Psoas muscle (tissue), 8 donors: ENCODE measurements around the gene PPARD. TPM values are rescaled to one million over a fixed set of nuclear protein-coding genes. Genes with fewer than 3 reads are reported as not detected.

Experiments
- ATAC-seq, 4 donors: fragments of 200-7000 bp; cut with Tn5 transposase; one replicate each; pipeline ENCODE4 v1.9.1; 2020; ENCODE audit warnings: moderate library complexity in 3 of 4, mild to moderate bottlenecking in 2 of 4
- DNase-seq, 2 donors: peaks; one replicate each; pipeline ENCODE4 v3.0.0-alpha.2; 2020
- H3K27ac ChIP-seq: fragments of 200-600 bp; one replicate; pipeline ENCODE4 v1.8.0; 2022
- H3K27me3 ChIP-seq, 3 donors: fragments of 200-600 bp in 1 of 3; one replicate each; pipeline versions ENCODE4 v1.6.1 to v1.8.0; 2013 to 2022; ENCODE audit warnings: low read length in 2 of 3, mild to moderate bottlenecking in 2 of 3, moderate library complexity in 1 of 3; ENCODE audit not compliant: insufficient read depth in 3 of 3
- H3K36me3 ChIP-seq, 2 donors: fragments of 200-600 bp in 1 of 2; one replicate each; pipeline versions ENCODE4 v1.6.1 to v1.8.0; 2013 to 2022; ENCODE audit warnings: low read depth in 1 of 2, mild to moderate bottlenecking in 1 of 2, moderate library complexity in 1 of 2; ENCODE audit not compliant: insufficient read depth in 1 of 2
- H3K4me1 ChIP-seq: fragments of 200-600 bp; one replicate; pipeline ENCODE4 v1.8.0; 2022
- H3K4me3 ChIP-seq: fragments of 200-600 bp; one replicate; pipeline ENCODE4 v1.8.0; 2022; ENCODE audit warnings: mild to moderate bottlenecking
- H3K9me3 ChIP-seq: fragments of 200-600 bp; one replicate; pipeline ENCODE4 v1.8.0; 2022
- CTCF ChIP-seq: fragments of 200-600 bp; IDR thresholded peaks from one replicate; pipeline ENCODE4 v1.8.0; 2022; ENCODE audit warnings: antibody characterized with exemption
- WGBS, 3 donors: extraction: QIAGEN DNeasy Blood & Tissue Kit; methylation state at CpG; one replicate each; pipeline versions ENCODE4 v1.1.6 to v1.1.7; 2013; 5-methylcytosine and 5-hydroxymethylcytosine counted together
- intact Hi-C, 2 donors: fragments of 100-400 bp; cut with DNase I; formaldehyde crosslinking; loops; one replicate each; pipeline versions ENCODE4 v1.11.0 to v1.14.2; 2022
- polyA plus RNA-seq, 3 donors: library from polyadenylated mRNA; stranded (reverse); fragments of 200-250 nt; gene quantifications; one replicate each; pipeline ENCODE4 v1.2.3, GENCODE V29; 2013
- total RNA-seq, 4 donors: library from RNA; stranded (reverse); fragmentation: NEBNext Ultra II Directional in 2 of 4; extraction: Animal tissue kit (Norgen Biotek cat#: 25700) in 2 of 4; gene quantifications; one replicate each; pipeline versions ENCODE4 v1.2.1 to v1.2.4, GENCODE V29; 2021 to 2023
- donor health status: healthy with polysubstance abuse.
- donor health status: DM: no; HTN: no; CAD: no; lungs with moderate emphysema.
- donor health status: Bipolar disorder and iron deficiency.
- donor health status: healthy.
- donor health status: DM: yes; HTN: yes; CAD: no.
- donor health status: DM: no; HTN: no; CAD: no.
- donor health status: DM: no; HTN: no; CAD: no.
- donor health status: DM: yes; HTN: yes; CAD: no.

Gene PPARD
- total and polyA plus RNA-seq, 7 donors = 13.5 to 187 (median 37.2) TPM

GRCh38 chr6:35465646-35466045, 123.3 kb downstream of the PPARD start:
- TF ChIP-seq CTCF = no peak

GRCh38 chr6:35468181-35468979, 126.0 kb downstream of the PPARD start, which contains the start of gene RPL10A:
RPL10A (plus strand) TSS chr6:35468401; CDS start chr6:35468435, 34 bp downstream.
- peak; percentile 92 for TF ChIP-seq CTCF
- peak within 1 kb of the TSS; percentile 91 for H3K4me3 ChIP-seq
- intact Hi-C loops = loop anchor here in 1 of 2 donors (1.0 to 5.0 kb wide), 2 partner anchors 126 to 171 kb away; partner anchors contain the start of genes DEF6 and PPARD
- DNase-seq (peak; percentile 93 to 97), ATAC-seq (peak; percentile 88 to 90 (median 90))
- no peaks in the 10 kb centered on the region for H3K27me3 ChIP-seq
- H3K27ac ChIP-seq = peak within 1 kb of the TSS; percentile 89
- peaks cover 0 to 78% of the 10 kb centered on the region in 2 donors for H3K36me3 ChIP-seq
- 0 to 1% (median 0%) methylated on average over 63 to 86 of the region's 86 CpGs for WGBS, 3 donors
- peaks cover 20% of the 10 kb centered on the region for H3K4me1 ChIP-seq
- no peaks in the 10 kb centered on the region for H3K9me3 ChIP-seq

More at GRCh38 chr6:35465646-35466045, 123.3 kb downstream of the PPARD start:
- intact Hi-C loops = loop anchor here in 1 of 2 donors (5.0 kb wide), 1 partner anchor 123 kb away; the partner anchor contains the start of gene PPARD
- no peak overlapping the region for H3K27ac ChIP-seq
- no peaks in the 10 kb centered on the region for H3K27me3 ChIP-seq
- peaks cover 0 to 75% of the 10 kb centered on the region in 2 donors for H3K36me3 ChIP-seq
- WGBS, 3 donors = 93 to 100% (median 95%) methylated on average over 1 of the region's 1 CpG
- ATAC-seq = no peak
- H3K9me3 ChIP-seq = no peaks in the 10 kb centered on the region
- DNase-seq = no peak
- peaks cover 13% of the 10 kb centered on the region for H3K4me1 ChIP-seq
- no peak overlapping the region for H3K4me3 ChIP-seq

GRCh38 chr6:35468980-35469750, 126.8 kb downstream of the PPARD start:
- ATAC-seq = peak; percentile 1 to 37 (median 34)
- TF ChIP-seq CTCF = no peak
- 5 to 8% (median 6%) methylated on average over 33 to 37 of the region's 37 CpGs for WGBS, 3 donors
- Histone ChIP-seq H3K27me3 (no peaks in the 10 kb centered on the region), H3K9me3 (no peaks in the 10 kb centered on the region), H3K4me3 (peak overlapping the region; percentile 91), H3K36me3 (peaks cover 0 to 80% of the 10 kb centered on the region in 2 donors), H3K4me1 (peaks cover 20% of the 10 kb centered on the region), H3K27ac (peak overlapping the region; percentile 89)
- intact Hi-C loops = loop anchor here in 1 of 2 donors (1.0 to 5.0 kb wide), 2 partner anchors 127 to 172 kb away; partner anchors contain the start of genes DEF6 and PPARD
- peak in 1 of 2 donors; percentile 52 for DNase-seq

GRCh38 chr6:35469751-35470662, 127.6 kb downstream of the PPARD start:
- H3K4me1 ChIP-seq = peaks cover 20% of the 10 kb centered on the region
- no peaks in the 10 kb centered on the region for H3K27me3 ChIP-seq
- TF ChIP-seq CTCF = no peak
- peak overlapping the region; percentile 91 for H3K4me3 ChIP-seq
- H3K27ac ChIP-seq = peak overlapping the region; percentile 89
- DNase-seq (peak in 1 of 2 donors; percentile 60), ATAC-seq (no peak)
- 40 to 48% (median 41%) methylated on average over 18 of the region's 18 CpGs for WGBS, 3 donors
- H3K36me3 ChIP-seq = peaks cover 0 to 85% of the 10 kb centered on the region in 2 donors
- intact Hi-C loops = loop anchor here in 1 of 2 donors (5.0 kb wide), 1 partner anchor 128 kb away; the partner anchor contains the start of gene PPARD
- no peaks in the 10 kb centered on the region for H3K9me3 ChIP-seq
